A549 treated with AZD9567 at 1 μM for 4 hours (cell line): ENCODE measurements around the gene OPALIN. TPM values are rescaled to one million over a fixed set of nuclear protein-coding genes. Genes with fewer than 3 reads are reported as not detected.

Experiments
- total RNA-seq: library from RNA; stranded (reverse); fragments of 200-300 nt; extraction: Qiagen RNA extraction; gene quantifications from 5 replicates; pipeline ENCODE4 v1.2.3, GENCODE V29; 2022; ENCODE audit not compliant: insufficient read depth

OPALIN gene, protein sequence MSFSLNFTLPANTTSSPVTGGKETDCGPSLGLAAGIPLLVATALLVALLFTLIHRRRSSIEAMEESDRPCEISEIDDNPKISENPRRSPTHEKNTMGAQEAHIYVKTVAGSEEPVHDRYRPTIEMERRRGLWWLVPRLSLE
- not detected in 5 replicates for total RNA-seq

DNA sequence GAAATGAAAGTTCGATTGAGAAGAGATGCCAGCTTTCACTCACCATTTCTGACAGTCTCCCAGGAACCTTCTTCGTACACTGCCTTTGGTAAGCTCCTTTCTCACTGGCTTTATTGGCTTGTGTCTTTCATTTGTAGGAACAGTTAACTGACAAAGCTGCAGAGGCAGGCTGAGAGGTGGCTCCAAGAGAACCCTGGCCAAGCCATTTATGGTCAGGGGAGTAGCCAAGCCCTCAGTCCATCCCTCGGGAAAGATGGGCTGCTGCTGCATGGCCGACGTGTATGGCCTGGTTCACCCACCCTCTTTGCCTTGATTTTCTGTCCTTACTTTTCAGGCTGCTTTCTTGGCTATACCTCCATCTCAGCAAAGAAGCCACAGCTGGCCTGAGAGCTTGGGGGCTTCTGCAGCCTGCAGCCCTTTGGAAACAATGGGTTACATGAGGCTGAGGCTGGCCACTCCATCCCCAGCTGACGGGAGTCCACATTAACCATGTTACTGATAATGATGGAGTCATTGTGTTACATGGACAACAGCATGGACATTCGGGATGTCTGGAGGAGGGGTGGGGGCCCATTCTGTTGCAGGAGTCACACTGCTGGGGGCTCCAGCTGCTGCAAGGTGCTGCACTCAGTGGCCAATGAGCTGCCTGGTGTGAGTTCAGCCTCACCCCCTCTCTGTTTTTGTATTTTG, at the start of gene OPALIN:
TSS of gene OPALIN (minus strand) at position 152 of the 690 bp plus-strand sequence. CDS start at position 46, 106 bp downstream.

DNA sequence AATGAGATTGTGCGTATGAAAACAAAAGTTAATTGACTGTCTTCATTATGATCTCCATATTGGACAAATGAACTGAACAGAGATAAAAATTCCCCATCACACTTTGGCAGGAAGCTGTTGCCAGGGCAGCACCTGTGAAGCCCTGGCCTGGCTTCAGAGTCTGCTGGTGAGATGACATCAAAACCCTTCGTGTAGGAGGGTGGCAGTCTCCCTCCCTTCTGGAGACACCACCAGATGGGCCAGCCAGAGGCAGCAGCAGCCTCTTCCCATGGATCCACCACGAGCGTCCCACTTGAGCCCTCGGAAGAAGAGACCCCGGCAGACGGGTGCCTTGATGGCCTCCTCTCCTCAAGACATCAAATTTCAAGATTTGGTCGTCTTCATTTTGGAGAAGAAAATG, 54.6 kb downstream of the OPALIN start, which contains the start of gene DNTT:
TSS of gene DNTT (plus strand) at position 205 of the 400 bp plus-strand sequence. CDS start at position 269, 64 bp downstream.

Other genes starting within 250 kb of the OPALIN start
- 6.6 to 9.4 TPM (median 7.6 TPM) in 5 replicates for gene ZNF518A, start 228.7 kb downstream of the OPALIN start, total RNA-seq
- gene BLNK, start 87.4 kb downstream of the OPALIN start, total RNA-seq: not detected in 5 replicates
- not detected in 5 replicates for gene DNTT, start 54.6 kb downstream of the OPALIN start, total RNA-seq
- 0.04 to 0.16 TPM (median 0.13 TPM) in 4 of 5 replicates, not detected in the other for gene TLL2, start 154.9 kb upstream of the OPALIN start, total RNA-seq
- 71.4 to 91.5 TPM (median 85.6 TPM) in 5 replicates for gene TM9SF3, start 228.0 kb upstream of the OPALIN start, total RNA-seq